ENCODE data around the gene USO1. TPM values are rescaled to one million over a fixed set of nuclear protein-coding genes. Genes with fewer than 3 reads are reported as not detected.

Gene USO1
- total RNA-seq, 1 experiment from 2014 or later: 60.8 TPM

DNA sequence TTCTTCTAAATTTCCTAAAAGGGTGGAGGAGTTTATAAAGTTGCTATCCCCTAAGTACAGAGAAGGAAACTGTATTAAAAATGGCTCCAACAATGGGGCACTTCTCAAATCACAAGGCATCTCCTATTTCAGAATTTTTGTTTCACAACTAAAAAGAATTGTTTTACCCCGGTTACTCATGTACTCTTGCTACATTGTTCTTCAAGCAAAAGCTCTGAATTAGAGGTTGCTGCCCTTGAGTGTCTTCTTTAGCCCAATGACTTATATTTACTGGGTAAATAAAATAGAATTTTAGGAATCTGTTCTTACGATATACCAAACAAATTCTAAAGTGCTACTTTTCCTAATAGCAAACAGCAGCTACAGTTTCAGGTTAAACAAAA lies 110.4 kb downstream of the USO1 start:
- no peak for DNase-seq (ENCODE audit: low read depth)

DNA sequence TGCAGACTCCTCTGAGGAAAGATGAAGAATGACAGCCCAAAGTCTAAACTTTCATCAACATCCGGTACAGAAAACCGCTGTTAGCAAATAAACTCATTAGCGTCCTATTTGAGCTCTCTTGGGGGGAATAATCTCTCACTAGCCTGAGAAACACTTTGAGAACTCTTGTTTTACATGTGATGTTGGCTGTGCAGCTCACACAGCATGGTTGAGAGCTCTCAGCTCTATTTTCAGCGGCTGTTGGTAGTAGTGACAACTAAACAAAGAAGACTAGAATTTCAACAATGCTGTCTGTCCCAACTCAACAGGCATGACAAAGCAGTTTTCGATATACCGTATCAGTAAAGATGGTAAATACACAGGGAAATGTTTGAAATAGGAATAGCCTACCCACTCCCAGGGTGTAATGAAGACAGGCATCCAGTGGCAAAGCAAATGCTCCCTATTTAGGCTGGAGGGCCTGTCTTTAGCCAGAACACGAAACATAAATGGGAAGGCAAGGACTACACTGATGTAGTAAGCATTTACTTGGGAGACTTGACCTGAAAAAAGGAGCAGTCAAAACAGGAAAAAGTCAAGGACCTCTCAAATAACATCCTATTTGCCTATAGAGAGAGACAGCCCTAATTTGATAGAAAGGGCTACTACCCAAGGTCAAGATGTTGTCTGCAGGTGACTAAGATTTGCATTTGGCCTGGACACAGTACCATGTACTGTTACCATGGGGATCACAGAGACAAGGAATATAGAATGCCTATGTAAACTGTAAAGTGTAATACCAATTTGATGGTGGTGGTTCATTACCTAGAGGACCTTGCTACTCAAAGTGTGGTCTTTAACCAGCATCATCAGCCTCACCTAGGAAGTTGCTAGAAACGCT lies 117.5 kb downstream of the USO1 start:
- no peak for DNase-seq (ENCODE audit: low read depth)

DNA sequence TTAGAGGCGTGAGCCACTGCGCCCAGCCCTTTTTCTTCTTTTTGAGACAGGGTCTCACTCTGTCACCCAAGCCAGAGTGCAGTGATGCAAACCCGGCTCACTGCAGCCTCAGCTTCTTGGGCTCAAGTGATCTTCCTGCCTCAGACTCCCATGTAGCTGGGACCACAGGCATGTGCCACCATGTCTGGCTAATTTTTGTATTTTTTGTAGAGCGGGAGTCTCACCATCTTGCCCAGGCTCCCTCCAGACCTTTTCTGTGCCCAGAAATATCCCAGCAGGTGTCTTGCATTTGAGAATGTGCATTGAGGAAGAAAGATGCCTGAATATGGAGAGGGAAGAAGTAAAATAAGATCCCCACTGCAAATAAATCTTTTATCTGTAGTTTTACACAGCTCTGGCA lies 119.2 kb downstream of the USO1 start:
- no peak for DNase-seq (ENCODE audit: low read depth)

DNA sequence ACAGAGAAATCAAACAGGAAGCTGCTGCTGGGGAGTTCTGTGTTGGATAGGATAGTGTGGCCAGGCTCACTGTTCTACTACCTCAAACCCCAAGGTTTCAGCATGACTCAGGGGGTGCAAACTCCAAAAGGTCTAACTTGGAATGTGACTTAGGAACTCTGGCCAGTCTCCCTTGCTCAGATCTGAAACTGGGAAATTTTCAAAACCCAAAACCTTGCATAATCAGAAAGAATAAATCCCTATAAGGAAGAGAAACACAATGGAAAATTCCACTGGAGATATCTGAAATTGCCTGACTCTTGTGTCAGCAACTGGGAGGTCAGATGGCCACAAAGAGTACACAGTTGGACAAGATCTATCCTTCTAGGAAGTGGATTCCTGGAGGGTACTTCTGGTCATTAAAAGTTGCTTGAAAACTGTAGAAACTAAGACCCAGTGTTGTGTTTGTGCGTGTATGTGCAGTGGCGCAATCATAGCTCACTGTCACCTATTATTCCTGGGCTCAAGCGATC lies 119.8 kb downstream of the USO1 start:
- DNase-seq (ENCODE audit: low read depth): peak; percentile 64

DNA sequence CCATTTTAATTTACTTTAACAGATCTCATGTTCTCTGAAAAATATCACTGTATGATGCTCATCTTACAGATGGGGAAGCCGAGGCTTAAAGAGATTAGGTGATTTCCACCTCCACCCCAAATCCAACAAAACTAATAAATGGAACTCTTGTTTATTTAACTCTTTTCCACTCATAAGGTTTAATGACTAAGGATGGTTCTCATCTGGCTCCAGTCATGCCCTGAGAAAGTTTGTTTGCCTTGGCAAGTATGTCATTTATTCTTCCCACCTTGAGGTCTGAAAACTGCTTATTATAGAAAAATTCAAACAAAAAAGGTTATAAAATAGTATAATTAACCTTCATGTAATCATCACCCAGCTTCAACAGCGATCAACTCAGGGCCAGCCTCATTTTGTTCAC lies 121.6 kb downstream of the USO1 start:
- no peak for DNase-seq (ENCODE audit: low read depth)

DNA sequence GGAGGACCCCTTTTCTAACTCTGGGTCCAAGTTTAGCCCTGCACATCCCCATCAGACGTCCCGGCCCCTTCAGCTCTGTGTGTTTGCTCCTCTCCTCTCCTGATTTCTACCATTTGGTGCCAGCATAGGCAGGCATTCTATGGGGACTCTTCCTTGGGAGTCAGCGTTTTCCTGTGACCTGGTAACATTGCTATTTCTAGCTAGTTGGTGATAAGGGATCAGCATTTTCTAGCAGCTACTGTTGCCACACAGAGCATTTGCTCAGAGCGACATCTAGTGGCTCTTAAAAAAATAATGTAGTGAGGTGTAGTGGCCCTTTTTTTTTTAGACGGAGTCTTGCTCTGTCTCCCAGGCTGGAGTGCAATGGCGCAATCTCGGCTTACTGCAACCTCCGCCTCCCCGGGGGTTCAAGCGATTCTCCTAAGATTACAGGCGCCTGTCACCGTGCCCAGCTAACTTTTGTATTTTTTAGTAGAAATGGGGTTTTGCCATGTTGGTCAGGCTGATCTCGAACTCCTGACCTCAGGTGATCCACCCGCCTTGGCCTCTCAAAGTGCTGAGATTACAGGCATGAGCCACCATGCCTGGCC lies 123.9 kb downstream of the USO1 start:
- peak; percentile 85 for DNase-seq (ENCODE audit: low read depth)

DNA sequence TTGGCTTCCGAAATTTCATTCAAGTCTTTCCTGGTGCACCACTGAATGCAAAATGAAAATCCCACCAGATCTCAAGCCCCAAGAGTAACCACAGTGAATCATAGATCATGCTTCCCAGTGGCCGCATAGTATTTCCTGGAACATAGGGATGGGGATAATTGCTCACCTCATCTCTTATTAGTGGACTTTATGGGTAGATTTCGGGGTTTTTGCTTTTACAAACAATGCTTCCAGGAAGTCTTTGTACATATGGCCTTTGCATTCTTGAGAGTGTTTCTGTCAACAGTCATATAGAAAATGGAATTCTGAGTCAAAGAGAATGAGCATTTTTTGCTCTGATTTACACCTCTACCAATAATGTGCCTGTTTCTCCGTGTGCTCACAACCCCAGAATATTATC lies 124.5 kb downstream of the USO1 start:
- DNase-seq (ENCODE audit: low read depth): peak; percentile 76

DNA sequence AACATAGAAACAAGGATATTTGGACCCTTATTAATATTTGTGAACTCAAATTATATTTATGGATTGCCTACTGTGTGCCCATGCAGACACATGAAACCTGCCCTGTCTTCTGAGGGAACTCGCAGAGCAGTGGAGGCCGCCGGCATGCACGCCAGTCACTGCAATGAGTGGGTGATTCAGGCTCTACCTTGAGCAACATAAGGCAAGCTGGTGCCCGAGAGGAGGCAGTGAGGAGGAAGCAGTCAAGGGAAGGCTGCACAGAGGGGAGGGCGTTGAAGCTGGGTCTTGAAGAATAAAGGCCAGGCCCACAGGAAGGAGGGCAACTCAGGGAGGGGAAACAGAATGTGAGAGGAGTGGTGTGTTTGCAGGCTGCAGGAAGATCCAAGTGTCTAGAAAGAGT lies 125.1 kb downstream of the USO1 start:
- DNase-seq (ENCODE audit: low read depth): peak; percentile 11

DNA sequence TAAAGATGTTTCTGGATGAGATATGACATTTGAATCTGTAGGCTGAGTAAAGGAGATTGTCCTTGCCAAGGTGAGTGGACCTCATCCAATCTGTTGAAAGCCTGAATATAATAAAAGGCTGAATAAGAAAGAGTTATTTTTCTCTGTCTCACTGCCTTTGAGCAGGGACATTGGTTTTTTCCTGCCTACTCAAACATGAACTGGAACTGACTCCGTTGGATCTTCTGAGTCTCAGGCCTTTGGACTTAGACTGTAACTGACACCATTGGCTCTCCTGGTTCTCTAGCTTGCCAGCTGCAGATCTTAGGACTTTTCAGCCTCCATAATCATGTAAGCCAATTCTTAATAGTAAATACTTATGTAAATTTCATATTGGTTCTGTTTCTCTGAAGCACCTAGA lies 134.3 kb downstream of the USO1 start:
- no peak for DNase-seq (ENCODE audit: low read depth)

DNA sequence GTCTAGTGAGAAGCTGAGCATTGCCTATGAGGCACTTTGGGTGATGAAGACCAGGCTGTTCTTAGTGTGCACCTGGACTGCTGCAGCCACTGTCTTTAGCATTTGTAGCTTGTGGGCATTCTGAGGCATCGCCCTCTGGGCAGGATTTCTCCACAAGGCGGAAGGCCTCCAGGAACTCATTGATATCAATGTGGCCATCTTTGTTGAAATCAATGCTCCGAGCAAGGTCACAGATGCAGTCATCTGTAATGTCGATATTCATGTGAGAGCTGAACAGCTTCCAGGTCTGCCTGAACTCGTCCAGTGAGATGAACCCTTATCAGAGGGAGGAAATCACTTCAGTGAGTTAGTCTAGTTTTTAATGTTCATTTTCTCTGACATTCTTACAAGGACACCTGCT lies 136.2 kb downstream of the USO1 start:
- DNase-seq (ENCODE audit: low read depth): no peak

Small RNAs within 50 kb of the gene (small RNA-seq; reads per million reads assigned to genes)
- gene RNU2-16P: not detected

Other genes starting within 250 kb of the USO1 start
- gene RCHY1, start 210.2 kb upstream of the USO1 start, total RNA-seq (2014; rRNA removed; shearing (Covaris generic)): 38.1 and 47.6 TPM in 2 replicates
- 9.8 and 12.2 TPM in 2 replicates for gene THAP6, start 210.1 kb upstream of the USO1 start, total RNA-seq (2014; rRNA removed; shearing (Covaris generic))
- gene ODAPH, start 168.5 kb upstream of the USO1 start, total RNA-seq (2014; rRNA removed; shearing (Covaris generic)): not detected in 2 replicates
- 0.03 TPM in 1 of 2 replicates, not detected in the other for gene CDKL2, start 94.0 kb upstream of the USO1 start, total RNA-seq (2014; rRNA removed; shearing (Covaris generic))
- 86.0 and 115 TPM in 2 replicates for gene G3BP2, start 51.2 kb upstream of the USO1 start, total RNA-seq (2014; rRNA removed; shearing (Covaris generic))
- not detected in 2 replicates for gene PPEF2, start 177.9 kb downstream of the USO1 start, total RNA-seq (2014; rRNA removed; shearing (Covaris generic))
- 1.4 and 2.0 TPM in 2 replicates for gene NAAA, start 216.4 kb downstream of the USO1 start, total RNA-seq (2014; rRNA removed; shearing (Covaris generic))